H1 (cell line): ENCODE measurements around the gene MAML3. TPM values are rescaled to one million over a fixed set of nuclear protein-coding genes. Genes with fewer than 3 reads are reported as not detected.

Experiments used
- CTCF ChIA-PET: fragments of 300-600 bp; sonication (Branson Sonifier 250); formaldehyde crosslinking; loops from one replicate; lab custom pipeline; 2021; ENCODE audit not compliant: partially characterized antibody; lab: Charles Lee
- POLR2A ChIA-PET: fragments of 300-600 bp; sonication (Branson Sonifier 250); formaldehyde crosslinking; loops from one replicate; lab custom pipeline; 2021; ENCODE audit warnings: inconsistent platforms; ENCODE audit not compliant: partially characterized antibody; lab: Charles Lee
- DNase-seq, 2 experiments: peaks; one replicate each; pipeline versions ENCODE4 v3.0.0 to v3.0.0-alpha.2; 2010 to 2022; ENCODE audit warnings: low spot score in 2 of 2, low read depth in 1 of 2, mixed read lengths in 1 of 2
- FAIRE-seq: peaks from 2 replicates; lab custom pipeline; 2011; peaks lifted over from hg19 to GRCh38; lab: Jason Lieb, UNC
- H2AFZ ChIP-seq: 2 replicates; pipeline ENCODE4 v1.8.1; 2012; ENCODE audit warnings: low read length, inconsistent platforms
- H2AK5ac ChIP-seq: 2 replicates; pipeline ENCODE4 v1.6.1; 2013; ENCODE audit warnings: low read depth, low read length
- H2BK120ac ChIP-seq: replicated peaks from 2 replicates; pipeline ENCODE3; 2013; ENCODE audit warnings: low read depth, low read length, inconsistent platforms
- H2BK12ac ChIP-seq: 2 replicates; pipeline ENCODE4 v1.6.1; 2013; ENCODE audit warnings: low read depth, low read length
- H2BK15ac ChIP-seq: 2 replicates; pipeline ENCODE4 v1.6.1; 2013; ENCODE audit warnings: low read length
- H2BK20ac ChIP-seq: 2 replicates; pipeline ENCODE4 v1.6.1; 2013; ENCODE audit warnings: low read length
- H2BK5ac ChIP-seq: 2 replicates; pipeline ENCODE4 v1.6.1; 2013; ENCODE audit warnings: low read depth, low read length
- H3K14ac ChIP-seq: 2 replicates; pipeline ENCODE4 v1.6.1; 2013; ENCODE audit warnings: inconsistent platforms; ENCODE audit not compliant: insufficient read length
- H3K18ac ChIP-seq: 2 replicates; pipeline ENCODE4 v1.6.1; 2013; ENCODE audit warnings: low read length; ENCODE audit errors: extremely low read depth
- H3K23ac ChIP-seq: 2 replicates; pipeline ENCODE4 v1.6.1; 2013; ENCODE audit warnings: inconsistent platforms; ENCODE audit not compliant: insufficient read length
- H3K23me2 ChIP-seq: 2 replicates; pipeline ENCODE4 v1.6.1; 2013; ENCODE audit warnings: low read depth, low read length
- H3K27ac ChIP-seq: 2 replicates; pipeline ENCODE4 v1.6.1; 2011; ENCODE audit warnings: low read depth, low read length, inconsistent platforms
- H3K27me3 ChIP-seq, 4 experiments: replicated peaks in 1 of 4; 1 replicate in 1 of 4; 2 replicates in 3 of 4; pipeline versions ENCODE4 v1.6.1 to v1.8.1; 2011 to 2013; ENCODE audit warnings: low read length in 3 of 4, mild to moderate bottlenecking in 3 of 4, inconsistent platforms in 2 of 4, mixed read lengths in 2 of 4, moderate library complexity in 1 of 4; ENCODE audit not compliant: control insufficient read depth in 3 of 4, insufficient read depth in 3 of 4; ENCODE audit errors: extremely low read depth in 1 of 4
- H3K36me3 ChIP-seq, 4 experiments: 2 replicates each; pipeline versions ENCODE4 v1.6.1 to v1.8.1; 2011 to 2013; ENCODE audit warnings: mild to moderate bottlenecking in 4 of 4, low read length in 3 of 4, moderate library complexity in 2 of 4, control low read depth in 1 of 4, inconsistent platforms in 1 of 4; ENCODE audit not compliant: insufficient read depth in 4 of 4, control insufficient read depth in 2 of 4
- H3K4ac ChIP-seq: replicated peaks from 2 replicates; pipeline ENCODE3; 2013; ENCODE audit warnings: low read length, low read depth, mixed read lengths, inconsistent platforms; ENCODE audit not compliant: insufficient read length
- H3K4me1 ChIP-seq, 4 experiments: replicated peaks in 1 of 4; 1 replicate in 1 of 4; 2 replicates in 3 of 4; pipeline versions ENCODE4 v1.6.1 to v1.8.1; 2011 to 2013; ENCODE audit warnings: low read length in 3 of 4, inconsistent platforms in 2 of 4, mixed read lengths in 1 of 4; ENCODE audit not compliant: insufficient read depth in 4 of 4, control insufficient read depth in 3 of 4
- H3K4me2 ChIP-seq, 2 experiments: 2 replicates each; pipeline versions ENCODE4 v1.6.1 to v1.8.1; 2011 to 2013; ENCODE audit warnings: low read depth in 2 of 2, low read length in 2 of 2, control low read depth in 1 of 2, inconsistent platforms in 1 of 2, mild to moderate bottlenecking in 1 of 2; ENCODE audit not compliant: insufficient read depth in 1 of 2
- H3K4me3 ChIP-seq, 4 experiments: fragments of 200-600, 300-600 bp in 1 of 4; sonication (generic), shearing (Covaris generic), sonication (Bioruptor Twin) in 1 of 4; 2 replicates each; pipeline versions ENCODE4 v1.5.1 to v1.8.1; 2011 to 2016; ENCODE audit warnings: low read length in 4 of 4, low read depth in 3 of 4, control low read depth in 2 of 4, inconsistent platforms in 2 of 4, mild to moderate bottlenecking in 2 of 4, mixed read lengths in 1 of 4, moderate library complexity in 1 of 4; ENCODE audit not compliant: insufficient read depth in 2 of 4; ENCODE audit errors: extremely low read depth in 1 of 4
- H3K56ac ChIP-seq: replicated peaks from 2 replicates; pipeline ENCODE3; 2013; ENCODE audit warnings: low read depth, mild to moderate bottlenecking, mixed read lengths, low read length, inconsistent platforms; ENCODE audit not compliant: insufficient read length
- H3K79me1 ChIP-seq: 2 replicates; pipeline ENCODE4 v1.6.1; 2013; ENCODE audit warnings: low read depth, low read length, control low read depth
- H3K79me2 ChIP-seq, 2 experiments: 2 replicates each; pipeline versions ENCODE4 v1.6.1 to v1.8.1; 2012 to 2013; ENCODE audit warnings: low read length in 2 of 2, mild to moderate bottlenecking in 2 of 2, inconsistent platforms in 1 of 2; ENCODE audit not compliant: insufficient read depth in 2 of 2, control insufficient read depth in 1 of 2
- H3K9ac ChIP-seq, 4 experiments: replicated peaks in 1 of 4; 1 replicate in 1 of 4; 2 replicates in 3 of 4; pipeline versions ENCODE4 v1.6.1 to v1.8.1; 2011 to 2013; ENCODE audit warnings: low read depth in 3 of 4, low read length in 3 of 4, control low read depth in 2 of 4, mild to moderate bottlenecking in 2 of 4, moderate library complexity in 2 of 4, inconsistent platforms in 1 of 4; ENCODE audit errors: extremely low read depth in 1 of 4
- H3K9me3 ChIP-seq, 2 experiments: 2 replicates each; pipeline versions ENCODE4 v1.6.1 to v1.8.1; 2012 to 2013; ENCODE audit warnings: mild to moderate bottlenecking in 2 of 2, moderate library complexity in 2 of 2, control low read depth in 1 of 2, inconsistent platforms in 1 of 2, low read depth in 1 of 2, low read length in 1 of 2, mixed read lengths in 1 of 2; ENCODE audit not compliant: insufficient read depth in 2 of 2
- H4K20me1 ChIP-seq, 2 experiments: replicated peaks in 1 of 2; 2 replicates each; pipeline versions ENCODE3 to v1.8.1; 2011 to 2013; ENCODE audit warnings: inconsistent platforms in 2 of 2, low read length in 2 of 2, mild to moderate bottlenecking in 1 of 2; ENCODE audit not compliant: insufficient read depth in 2 of 2, control insufficient read depth in 1 of 2
- H4K5ac ChIP-seq: 2 replicates; pipeline ENCODE4 v1.6.1; 2013; ENCODE audit warnings: low read length, low read depth, mixed read lengths, inconsistent platforms; ENCODE audit not compliant: insufficient read length
- H4K8ac ChIP-seq: 2 replicates; pipeline ENCODE4 v1.8.0; 2013; ENCODE audit warnings: mild to moderate bottlenecking, moderate library complexity, low read length, inconsistent platforms; ENCODE audit not compliant: insufficient read depth; ENCODE audit errors: extremely low read depth
- H4K91ac ChIP-seq: replicated peaks from 2 replicates; pipeline ENCODE3; 2013; ENCODE audit warnings: low read length, mixed read lengths, inconsistent platforms; ENCODE audit not compliant: insufficient read length
- BCL11A ChIP-seq, 2 experiments: IDR thresholded peaks; one replicate each; pipeline ENCODE4 v1.6.1; 2011; ENCODE audit warnings: low read depth in 2 of 2, low read length in 2 of 2, mild to moderate bottlenecking in 2 of 2
- CTBP2 ChIP-seq: IDR thresholded peaks from 2 replicates; pipeline ENCODE4 v1.7.0; 2011; ENCODE audit warnings: borderline replicate concordance, mild to moderate bottlenecking, moderate library complexity, mixed read lengths, low read length; ENCODE audit not compliant: insufficient read depth, insufficient read length
- POLR2AphosphoS5 ChIP-seq: IDR thresholded peaks from 2 replicates; pipeline ENCODE4 v1.6.1; 2011; ENCODE audit warnings: low read depth, low read length
- RAD21 ChIP-seq, 2 experiments: IDR thresholded peaks in 1 of 2; conservative IDR thresholded peaks in 1 of 2; 2 replicates each; pipeline ENCODE4 v1.6.1; 2011; ENCODE audit warnings: low read depth in 2 of 2, low read length in 2 of 2, improper control_type of control experiment in 1 of 2, inconsistent platforms in 1 of 2, mild to moderate bottlenecking in 1 of 2, moderate library complexity in 1 of 2
- RNF2 ChIP-seq: fragments of 200-900, 300-1000 bp; sonication (generic); IDR thresholded peaks from 2 replicates; pipeline ENCODE4 v1.7.1; 2016; ENCODE audit warnings: borderline replicate concordance, low read depth, mild to moderate bottlenecking, antibody characterized with exemption, low read length; ENCODE audit not compliant: poor library complexity, severe bottlenecking; ENCODE audit errors: missing control alignments
- WGBS, 2 experiments: shearing (Covaris generic) in 1 of 2; methylation state at CpG; one replicate each; pipeline versions ENCODE4 v1.1.6 to v1.1.7; 2013 to 2015; ENCODE audit warnings: low lambda C conversion rate in 2 of 2, mixed read lengths in 2 of 2, inconsistent platforms in 1 of 2, low coverage in 1 of 2, missing lambda C conversion rate in 1 of 2; ENCODE audit not compliant: insufficient replicate concordance in 2 of 2, insufficient coverage in 1 of 2, insufficient read length in 1 of 2; ENCODE audit errors: extremely low coverage in 1 of 2, missing lambda C conversion rate in 1 of 2; 5-methylcytosine and 5-hydroxymethylcytosine counted together
- polyA plus RNA-seq, 7 experiments: library from polyadenylated mRNA; depleted of rRNA in 3 of 7; stranded (reverse) in 5 of 7; unstranded in 2 of 7; fragments of >200 nt in 5 of 7; fragments of 200-250 nt in 2 of 7; gene quantifications; 1 replicate in 5 of 7; 2 replicates in 1 of 7; 4 replicates in 1 of 7; pipeline versions ENCODE4 v1.2.1 to v1.2.3, GENCODE V29; 2011 to 2013; ENCODE audit warnings: missing spikeins in 2 of 7, mixed read lengths in 2 of 7
- total RNA-seq: library from RNA; stranded (reverse); fragmentation: NEBNext Ultra II Directional; extraction: Animal tissue kit (Norgen Biotek cat#: 25700); gene quantifications from 2 replicates; pipeline ENCODE4 v1.2.1, GENCODE V29; 2021
- TF ChIP-seq, protein P1 (sequence below): IDR thresholded peaks from 2 replicates; pipeline ENCODE4 v1.6.1; 2011; ENCODE audit warnings: low read length, improper control_type of control experiment

Gene MAML3
- total and polyA plus RNA-seq, 2 of the 8 experiments (the other 6 are each of a cell fraction or from before 2014, with no cell fraction given), result 2.1 to 5.7 TPM

GRCh38 chr4:139728840-139729239 lies 425.1 kb downstream of the MAML3 start:
- Histone ChIP-seq H2AK5ac (no peak overlapping the region), H2BK120ac (no peak overlapping the region), H2BK12ac (no peak overlapping the region), H2BK5ac (no peak overlapping the region), H3K79me1 (no peaks in the 10 kb centered on the region), H3K23ac (no peak overlapping the region), H3K18ac (no peak overlapping the region), H4K5ac (no peak overlapping the region), H2AFZ (no peak overlapping the region), H3K9me3 (no peaks in the 10 kb centered on the region), H3K4me1 (no peaks in the 10 kb centered on the region), H2BK20ac (no peak overlapping the region), H3K27ac (no peak overlapping the region), H4K20me1 (no peaks in the 10 kb centered on the region), H3K56ac (no peak overlapping the region), H2BK15ac (no peak overlapping the region), H3K23me2 (no peaks in the 10 kb centered on the region), H4K91ac (no peak overlapping the region), H3K14ac (no peak overlapping the region), H3K9ac (no peak overlapping the region), H3K4me3 (no peak overlapping the region), H4K8ac (no peak overlapping the region), H3K4ac (no peak overlapping the region), H3K79me2 (no peaks in the 10 kb centered on the region), H3K27me3 (peaks cover under 1 to 3% (median 3%) of the 10 kb centered on the region in 4 experiments; a peak in 4 of 7 replicates), H3K36me3 (no peaks in the 10 kb centered on the region), H3K4me2 (no peak overlapping the region)
- DNase-seq, result no peak
- ChIA-PET CTCF (interaction anchor here (0.6 to 2.8 kb wide), 4 partner anchors 10 to 631 kb away, joined by 3 to 7 read pairs (median 4); no protein-coding TSS in a partner anchor), POLR2A (no interaction called here)
- no peak for FAIRE-seq
- WGBS, 2 experiments, result 87% methylated on average over 3 of the region's 3 CpGs; no CpG with 5 or more reads in 1 of the 2 experiments
- TF ChIP-seq CTBP2 (no peak), BCL11A (IDR thresholded peaks at IDR 0.05; ENCODE audit: low read depth in 2 of 2, low read length in 2 of 2) (no peak), RAD21 (IDR thresholded peaks at IDR 0.05 in 1 of 2, conservative IDR thresholded peaks at IDR 0.05 in 1 of 2; ENCODE audit: low read depth in 2 of 2, low read length in 2 of 2) (no peak), RNF2 (no peak), POLR2AphosphoS5 (no peak)
- TF ChIP-seq, protein P1, sequence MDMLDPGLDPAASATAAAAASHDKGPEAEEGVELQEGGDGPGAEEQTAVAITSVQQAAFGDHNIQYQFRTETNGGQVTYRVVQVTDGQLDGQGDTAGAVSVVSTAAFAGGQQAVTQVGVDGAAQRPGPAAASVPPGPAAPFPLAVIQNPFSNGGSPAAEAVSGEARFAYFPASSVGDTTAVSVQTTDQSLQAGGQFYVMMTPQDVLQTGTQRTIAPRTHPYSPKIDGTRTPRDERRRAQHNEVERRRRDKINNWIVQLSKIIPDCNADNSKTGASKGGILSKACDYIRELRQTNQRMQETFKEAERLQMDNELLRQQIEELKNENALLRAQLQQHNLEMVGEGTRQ, result no peak
